Caco-2 (cell line): ENCODE data around the gene KCNH2. TPM values are rescaled to one million over a fixed set of nuclear protein-coding genes. Genes with fewer than 3 reads are reported as not detected.

Experiments used
- BruUV-seq: library from RNA; stranded (reverse); fragments of 400-500 nt; replicated peaks from 2 replicates; lab custom pipeline; 2021; lab: Mats Ljungman, UMichigan
- CTCF ChIA-PET: fragments of 300-600 bp; sonication (Branson Sonifier 250); formaldehyde crosslinking; loops from one replicate; lab custom pipeline; 2022; ENCODE audit warnings: antibody characterized with exemption; lab: Charles Lee
- POLR2A ChIA-PET: fragments of 300-600 bp; sonication (Branson Sonifier 250); formaldehyde crosslinking; loops from one replicate; lab custom pipeline; 2022; ENCODE audit warnings: antibody characterized with exemption; lab: Charles Lee
- DNase-seq, 2 experiments: peaks; one replicate each; pipeline versions ENCODE4 v3.0.0 to v3.0.0-alpha.2; 2020 to 2022
- H3K27me3 ChIP-seq: replicated peaks from 2 replicates; pipeline ENCODE4 v1.6.0; 2011; ENCODE audit warnings: low read length; ENCODE audit not compliant: control insufficient read depth, insufficient read depth
- H3K36me3 ChIP-seq: 2 replicates; pipeline ENCODE4 v1.5.1; 2011; ENCODE audit warnings: low read length; ENCODE audit not compliant: control insufficient read depth, insufficient read depth
- H3K4me1 ChIP-seq: fragments of 250-450 bp; sonication (Bioruptor Pico); 2 replicates; pipeline ENCODE4 v1.5.1; 2020; ENCODE audit warnings: mild to moderate bottlenecking
- H3K4me3 ChIP-seq: 2 replicates; pipeline ENCODE4 v1.5.1; 2011; ENCODE audit warnings: low read depth, mild to moderate bottlenecking, control low read depth, low read length
- H3K9me3 ChIP-seq: fragments of 250-450 bp; sonication (Bioruptor Pico); 2 replicates; pipeline ENCODE4 v1.5.1; 2020; ENCODE audit warnings: mild to moderate bottlenecking, moderate library complexity
- H3K27ac Mint-ChIP-seq: one replicate; pipeline ENCODE4 v1.8.0; 2022; ENCODE audit warnings: mixed read lengths; ENCODE audit not compliant: unreplicated experiment
- H3K27me3 Mint-ChIP-seq: one replicate; pipeline ENCODE4 v1.8.0; 2022; ENCODE audit warnings: mixed read lengths; ENCODE audit not compliant: insufficient read depth, unreplicated experiment
- H3K36me3 Mint-ChIP-seq: one replicate; pipeline ENCODE4 v1.8.0; 2022; ENCODE audit warnings: mild to moderate bottlenecking, mixed read lengths; ENCODE audit not compliant: insufficient read depth, unreplicated experiment
- H3K4me1 Mint-ChIP-seq: one replicate; pipeline ENCODE4 v1.8.0; 2022; ENCODE audit warnings: low read depth, mixed read lengths; ENCODE audit not compliant: unreplicated experiment
- H3K4me3 Mint-ChIP-seq: one replicate; pipeline ENCODE4 v1.8.0; 2022; ENCODE audit warnings: mild to moderate bottlenecking, moderate library complexity, mixed read lengths; ENCODE audit not compliant: unreplicated experiment
- H3K9me3 Mint-ChIP-seq: one replicate; pipeline ENCODE4 v1.8.0; 2022; ENCODE audit warnings: mixed read lengths; ENCODE audit not compliant: unreplicated experiment
- CTCF ChIP-seq, 2 experiments: fragments of 200-600 bp in 1 of 2; IDR thresholded peaks; 1 replicate in 1 of 2; 2 replicates in 1 of 2; pipeline versions ENCODE4 v1.5.1 to v1.8.0; 2011 to 2022; ENCODE audit warnings: antibody characterized with exemption in 1 of 2, control low read depth in 1 of 2, inconsistent platforms in 1 of 2, low read depth in 1 of 2, low read length in 1 of 2, mild to moderate bottlenecking in 1 of 2, moderate library complexity in 1 of 2; ENCODE audit not compliant: insufficient read depth in 1 of 2, severe bottlenecking in 1 of 2, unreplicated experiment in 1 of 2
- intact Hi-C: fragments of 100-400 bp; cut with micrococcal nuclease; formaldehyde crosslinking; loops from one replicate; pipeline ENCODE4 v1.10.0; 2022; ENCODE audit not compliant: unreplicated experiment
- total RNA-seq: library from RNA; stranded (reverse); gene quantifications from 2 replicates; pipeline ENCODE4 v1.2.3, GENCODE V29; 2022

KCNH2 gene
- total RNA-seq, 1 experiment from 2014 or later = 0.66 TPM

- BruUV-seq = no TSS peak
These were observed 50.8 kb downstream of the KCNH2 start for GRCh38 chr7:150927157-150927955.

GRCh38 chr7:150926066-150926465 is 52.1 kb downstream of the KCNH2 start:
- ChIA-PET CTCF (interaction anchor here (1.1 kb wide), 1 partner anchor 37 kb away, joined by 3 read pairs; no protein-coding TSS in a partner anchor), POLR2A (no interaction called here)
- Mint-ChIP-seq H3K27me3 (peaks cover 25% of the 10 kb centered on the region), H3K4me1 (peaks cover 6% of the 10 kb centered on the region), H3K4me3 (no peak overlapping the region), H3K36me3 (no peaks in the 10 kb centered on the region), H3K9me3 (peaks cover 9% of the 10 kb centered on the region), H3K27ac (no peak overlapping the region)
- Histone ChIP-seq H3K9me3 (no peaks in the 10 kb centered on the region), H3K4me3 (no peak overlapping the region), H3K36me3 (no peaks in the 10 kb centered on the region), H3K27me3 (no peaks in the 10 kb centered on the region; the same call in 1 of the 2 replicates), H3K4me1 (no peaks in the 10 kb centered on the region)
- no peak for DNase-seq
- BruUV-seq = no TSS peak
- intact Hi-C loops = no loop called here
- TF ChIP-seq CTCF (IDR thresholded peaks at IDR 0.05; ENCODE audit: insufficient read depth in 1 of 2, low read depth in 1 of 2, low read length in 1 of 2, severe bottlenecking in 1 of 2, unreplicated experiment in 1 of 2) = no peak

More at GRCh38 chr7:150927157-150927955, 50.8 kb downstream of the KCNH2 start:
- Histone ChIP-seq H3K9me3 (no peaks in the 10 kb centered on the region), H3K27me3 (no peaks in the 10 kb centered on the region; the same call in 1 of the 2 replicates), H3K36me3 (no peaks in the 10 kb centered on the region), H3K4me3 (no peak overlapping the region), H3K4me1 (no peaks in the 10 kb centered on the region)
- no peak for DNase-seq
- Mint-ChIP-seq H3K9me3 (peaks cover 9% of the 10 kb centered on the region), H3K4me1 (peaks cover 6% of the 10 kb centered on the region), H3K27ac (no peak overlapping the region), H3K36me3 (no peaks in the 10 kb centered on the region), H3K27me3 (peaks cover 23% of the 10 kb centered on the region), H3K4me3 (no peak overlapping the region)
- POLR2A ChIA-PET = no interaction called here
- intact Hi-C loops = no loop called here
- TF ChIP-seq CTCF (IDR thresholded peaks at IDR 0.05; ENCODE audit: insufficient read depth in 1 of 2, low read depth in 1 of 2, low read length in 1 of 2, severe bottlenecking in 1 of 2, unreplicated experiment in 1 of 2) = peak in 1 of 2 experiments; percentile 7
- CTCF ChIA-PET = interaction anchor here (1.1 kb wide), 1 partner anchor 36 kb away, joined by 3 read pairs; no protein-coding TSS in a partner anchor

- BruUV-seq = no TSS peak
- DNase-seq = no peak
- CTCF ChIA-PET = interaction anchor here (1.4 kb wide), 1 partner anchor 12 kb away, joined by 3 read pairs; no protein-coding TSS in a partner anchor
- no peaks in the 10 kb centered on the region for H3K4me1 ChIP-seq
- no peaks in the 10 kb centered on the region for H3K9me3 ChIP-seq
- no peaks in the 10 kb centered on the region for H3K36me3 ChIP-seq
- intact Hi-C loops = no loop called here
- POLR2A ChIA-PET = no interaction called here
- no peaks in the 10 kb centered on the region for H3K36me3 Mint-ChIP-seq
- H3K9me3 Mint-ChIP-seq = peaks cover 9% of the 10 kb centered on the region
- H3K4me1 Mint-ChIP-seq = peaks cover 6% of the 10 kb centered on the region
- no peak overlapping the region for H3K4me3 Mint-ChIP-seq
- H3K27me3 Mint-ChIP-seq = peaks cover 26% of the 10 kb centered on the region
- H3K27me3 ChIP-seq = no peaks in the 10 kb centered on the region
- no peak overlapping the region for H3K4me3 ChIP-seq
- no peak for TF ChIP-seq CTCF (IDR thresholded peaks at IDR 0.05; ENCODE audit: insufficient read depth in 1 of 2, low read depth in 1 of 2, low read length in 1 of 2, severe bottlenecking in 1 of 2, unreplicated experiment in 1 of 2)
- H3K27ac Mint-ChIP-seq = no peak overlapping the region
These were observed 53.7 kb downstream of the KCNH2 start for GRCh38 chr7:150924369-150924781.
